Renal pelvis (tissue), 4 donors: ENCODE results near the gene PPP1R3G. TPM values are rescaled to one million over a fixed set of nuclear protein-coding genes. Genes with fewer than 3 reads are reported as not detected.
A peak's percentile ranks its signal among the peaks of the same experiment; 100 is the strongest.

Experiments
- DNase-seq: peaks from one replicate; pipeline ENCODE4 v3.0.0-alpha.2; 2013
- polyA plus RNA-seq, 3 donors: library from polyadenylated mRNA; unstranded; fragments of 120-200 nt; gene quantifications; one replicate each; pipeline ENCODE4 v1.2.1, GENCODE V29; 2013; ENCODE audit not compliant: insufficient read length in 3 of 3

PPP1R3G gene
- polyA plus RNA-seq, 3 donors: 1.7 to 2.6 (median 1.8) TPM

DNA sequence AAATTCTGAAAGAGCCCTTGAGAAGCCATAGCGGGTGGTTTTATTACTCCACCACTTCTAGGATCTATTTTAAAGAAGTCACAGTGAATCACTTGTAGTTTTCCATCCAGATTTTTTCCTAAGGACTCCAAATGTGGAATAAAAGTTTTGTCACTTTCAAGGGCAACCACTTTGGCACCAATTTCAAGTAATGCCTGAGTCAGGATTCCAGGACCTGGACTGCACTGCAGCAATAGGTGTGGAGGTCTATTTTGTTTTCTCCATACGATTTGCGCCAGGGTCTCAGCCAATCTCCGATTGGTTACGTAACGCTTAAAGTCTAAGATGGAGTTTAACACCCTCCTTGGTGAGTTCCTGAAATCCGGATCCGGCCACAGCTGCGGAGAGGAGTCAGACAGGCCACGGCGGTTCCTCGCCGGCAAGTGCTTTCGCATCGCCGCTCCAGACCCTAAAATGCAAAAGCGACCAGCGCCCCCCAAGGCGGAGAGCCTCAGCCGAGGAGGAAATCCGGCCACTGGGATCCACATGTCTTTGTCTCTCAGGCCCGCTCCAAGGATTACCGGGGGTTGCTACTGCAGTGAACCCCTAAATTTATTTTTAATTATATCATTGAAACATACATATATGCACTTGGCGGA is 18.6 kb upstream of the PPP1R3G start:
- DNase-seq: no peak

DNA sequence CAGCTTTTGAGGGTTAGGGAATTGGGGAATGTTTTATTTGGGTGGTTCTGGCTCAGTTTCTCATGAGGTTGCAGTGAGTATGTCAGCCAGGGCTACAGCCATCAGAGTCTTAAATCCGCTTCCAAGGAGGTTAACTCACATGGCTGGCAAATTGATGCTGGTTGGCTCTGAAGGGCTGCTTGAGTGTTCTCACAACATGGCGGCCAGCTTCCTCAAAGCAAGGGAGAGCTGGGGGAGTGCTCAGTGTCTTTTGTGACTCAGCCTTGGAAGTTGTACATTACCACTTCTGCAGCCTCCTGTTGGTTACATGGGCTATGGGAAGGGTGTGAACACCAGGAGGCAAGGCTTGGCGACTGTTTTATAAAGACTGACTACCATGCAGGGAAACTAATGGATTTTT is 17.8 kb upstream of the PPP1R3G start:
- DNase-seq: no peak

DNA sequence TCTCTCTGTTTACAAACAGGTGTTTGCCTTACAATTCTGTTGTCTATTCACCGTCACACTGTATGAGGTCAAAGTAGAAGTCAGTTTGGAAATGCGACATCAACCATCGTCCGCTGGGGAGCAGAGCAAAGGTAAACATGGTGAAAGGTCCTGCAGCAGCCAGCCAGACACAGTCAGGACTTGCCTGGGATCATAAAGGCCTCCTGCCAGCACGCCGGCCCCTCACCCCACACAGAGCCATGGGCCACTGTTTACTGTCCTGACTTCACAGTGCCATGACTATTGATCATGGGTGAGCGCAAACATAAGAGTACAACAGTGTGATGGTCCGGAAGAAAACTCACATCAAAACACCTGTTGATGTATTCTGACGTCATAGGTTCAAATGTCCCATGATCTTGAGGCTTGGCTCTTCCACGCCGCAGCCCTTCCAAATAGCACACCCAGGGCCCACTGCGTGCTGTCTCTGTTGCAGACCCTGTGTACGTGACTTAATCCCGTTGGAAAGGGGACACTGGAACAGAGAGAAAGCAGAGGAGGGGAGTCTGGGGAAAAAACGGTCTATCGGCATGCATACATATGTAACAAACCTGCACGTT is 16.9 kb upstream of the PPP1R3G start:
- DNase-seq: no peak

DNA sequence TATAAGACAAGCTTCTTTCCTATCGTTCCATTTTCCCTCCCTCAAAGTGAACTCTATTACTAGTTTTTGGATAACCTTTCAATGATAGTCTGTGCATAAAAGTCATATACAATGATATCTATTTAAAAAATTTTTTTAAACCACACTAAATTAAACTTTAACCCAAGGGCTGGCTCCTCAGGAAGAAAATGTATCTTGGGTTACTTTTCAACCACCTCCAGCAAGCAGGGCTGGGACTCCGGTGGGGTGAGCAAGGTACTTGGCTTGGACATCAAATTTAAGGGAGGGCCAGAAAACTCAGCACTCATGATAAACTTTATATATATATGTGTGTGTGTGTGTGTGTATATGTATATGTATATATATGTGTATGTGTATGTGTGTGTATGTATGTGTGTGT is 13.9 kb upstream of the PPP1R3G start:
- DNase-seq: no peak

DNA sequence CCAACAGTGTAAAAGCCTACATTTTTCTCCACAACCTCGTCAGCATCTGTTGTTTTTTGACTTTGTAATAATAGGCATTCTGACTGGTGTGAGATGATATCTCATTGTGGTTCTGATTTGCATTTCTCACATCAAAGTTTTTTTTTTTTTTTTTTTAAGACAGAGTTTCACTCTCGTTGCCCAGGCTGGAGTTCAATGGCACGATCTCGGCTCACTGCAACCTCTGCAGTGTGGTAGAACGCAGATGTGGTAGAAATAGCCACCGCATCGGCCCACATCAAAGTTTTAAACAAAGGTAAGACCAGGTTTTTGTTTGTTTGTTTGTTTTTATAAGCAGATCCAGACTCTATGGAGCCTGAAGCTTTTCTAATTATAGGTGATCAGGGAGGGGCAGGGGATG is 12.7 kb upstream of the PPP1R3G start:
- DNase-seq: no peak

DNA sequence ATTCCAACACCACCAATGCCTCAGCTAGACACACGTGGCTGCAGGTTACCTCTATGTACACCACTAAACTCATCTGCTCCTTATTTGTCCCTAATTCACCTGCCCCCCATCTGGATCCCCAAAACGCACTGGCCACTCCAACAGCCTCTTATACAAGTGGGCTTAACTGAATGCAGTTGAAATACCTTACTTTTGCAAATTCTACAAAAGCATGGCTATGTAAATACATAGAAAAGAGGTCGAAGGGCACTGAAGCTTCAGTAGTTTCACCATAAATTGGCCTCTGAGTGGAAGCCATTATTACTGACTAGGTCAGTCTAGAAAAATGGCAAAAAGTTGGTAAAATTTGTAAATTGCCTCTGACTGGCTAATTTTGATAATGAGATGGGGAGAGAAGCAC is 11.1 kb upstream of the PPP1R3G start:
- DNase-seq: no peak

DNA sequence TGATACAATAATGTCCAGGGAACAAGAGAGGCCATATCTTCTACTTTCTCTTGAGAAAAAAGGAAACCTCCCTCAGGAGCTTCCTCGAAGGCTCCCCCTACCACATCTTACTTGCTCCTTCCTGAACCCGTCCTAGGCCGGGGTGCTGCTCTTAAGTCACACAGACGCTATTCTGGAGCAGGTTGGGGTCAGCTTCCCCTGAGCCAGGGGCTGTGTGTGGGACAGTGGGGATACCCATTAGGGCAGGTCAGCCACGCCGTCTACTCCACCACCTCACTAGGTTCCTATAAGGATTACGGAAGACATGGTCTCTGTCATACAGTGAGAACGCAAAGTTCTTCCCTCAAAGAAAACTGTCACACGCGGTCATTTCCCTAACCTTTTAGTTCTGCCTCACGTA is 8.2 kb upstream of the PPP1R3G start:
- DNase-seq: no peak

DNA sequence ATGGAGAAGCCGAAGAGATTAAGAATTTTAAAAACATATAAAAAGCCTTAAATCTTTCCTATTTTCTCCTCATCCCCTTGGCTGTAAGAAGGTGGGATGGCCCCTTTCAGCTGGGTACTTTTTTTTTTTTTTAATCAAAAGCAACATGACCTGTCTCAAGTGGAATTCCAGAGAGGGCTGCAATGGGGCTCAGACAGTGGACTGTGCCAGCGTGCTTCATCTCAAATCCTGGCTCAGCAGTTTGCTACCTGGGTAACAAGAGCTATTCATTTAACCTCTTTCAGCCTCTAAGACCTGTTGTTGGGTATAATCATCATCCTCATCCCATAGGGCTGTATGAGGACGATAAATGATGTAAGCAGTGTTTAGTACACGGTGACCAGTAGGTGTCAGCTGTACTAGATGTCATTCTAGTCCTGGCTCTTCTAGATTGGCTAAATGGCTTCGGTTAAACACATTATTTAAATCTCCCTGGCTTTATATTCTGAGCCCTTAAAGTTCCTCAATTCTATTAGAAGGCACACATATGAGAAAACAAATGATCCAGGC is 6.9 kb upstream of the PPP1R3G start:
- no peak for DNase-seq

DNA sequence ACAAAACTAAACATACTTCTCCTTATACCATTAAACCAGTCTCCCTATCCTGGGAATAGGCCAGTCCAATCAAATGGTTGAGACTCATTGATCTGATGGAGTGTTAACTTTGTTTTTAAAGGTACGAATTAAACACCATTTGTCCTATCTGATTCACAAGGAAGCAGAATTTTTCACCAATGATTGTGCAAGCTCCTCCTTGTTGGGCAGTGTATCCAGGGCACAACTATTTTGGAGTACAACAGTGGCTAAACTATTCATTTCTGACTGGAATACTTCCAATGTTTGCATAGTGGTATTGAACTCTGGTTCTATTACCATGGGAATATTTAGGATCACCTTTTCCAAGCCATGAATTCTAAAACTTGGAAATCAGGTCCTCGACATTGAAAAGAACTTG is 5.4 kb upstream of the PPP1R3G start:
- DNase-seq: no peak

DNA sequence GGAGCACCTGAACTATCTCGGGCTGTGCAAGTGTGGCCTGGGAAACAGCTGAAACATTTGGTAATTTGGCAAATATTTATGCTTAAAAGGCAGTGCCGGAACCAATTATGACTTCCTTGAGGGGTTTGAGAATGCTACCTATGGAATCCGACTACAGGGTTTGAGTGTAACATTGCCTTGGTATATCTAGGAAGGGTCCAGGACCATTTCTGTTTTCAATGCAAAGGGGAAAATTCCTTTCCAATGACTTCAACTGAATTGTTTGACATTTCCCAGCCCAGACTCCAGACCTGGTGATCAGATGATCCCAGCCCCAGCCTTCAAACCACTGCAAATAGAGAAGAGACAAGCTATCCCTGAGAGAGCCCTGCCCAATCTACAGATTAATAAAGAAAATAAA is 4.6 kb upstream of the PPP1R3G start:
- DNase-seq: no peak

DNA sequence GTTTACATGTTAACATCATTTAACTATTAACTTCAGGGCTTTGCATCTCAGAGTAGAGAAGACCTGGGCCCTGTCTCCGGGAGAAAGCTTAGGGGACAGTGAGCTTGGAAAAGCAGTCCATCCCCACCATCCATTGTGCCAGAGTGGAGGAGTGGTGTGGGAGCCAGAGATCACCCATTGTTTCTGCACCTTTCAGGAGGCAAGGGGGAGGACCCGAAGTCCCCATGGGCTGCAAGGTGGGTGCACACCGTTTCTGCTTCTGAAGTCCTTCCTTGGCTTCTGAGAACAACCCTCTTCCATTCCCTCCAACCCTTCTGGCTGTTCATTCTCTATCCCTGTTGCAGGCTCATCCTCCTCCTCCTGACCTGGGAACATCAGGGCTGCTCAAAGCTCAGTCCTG is 4.0 kb upstream of the PPP1R3G start:
- DNase-seq: no peak

DNA sequence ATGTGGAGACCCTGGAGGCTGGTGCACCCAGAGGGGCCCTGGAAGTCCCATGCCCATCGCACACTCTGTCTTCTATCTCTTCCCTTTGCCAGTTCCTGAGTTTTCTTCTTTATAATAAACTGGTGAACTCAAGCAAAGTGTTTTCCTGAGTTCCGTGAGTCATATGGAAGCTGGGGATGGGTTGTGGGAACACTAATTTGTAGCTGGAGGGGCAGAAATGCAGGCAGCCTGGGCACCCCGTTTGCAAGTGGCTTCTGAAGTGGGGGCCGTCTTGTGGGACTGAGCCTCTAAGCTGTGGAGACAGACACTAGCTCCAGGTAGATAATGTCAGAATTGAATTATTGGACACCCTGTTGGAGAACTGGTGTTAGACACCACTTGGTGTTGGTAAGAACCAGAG is 3.2 kb upstream of the PPP1R3G start:
- no peak for DNase-seq

DNA sequence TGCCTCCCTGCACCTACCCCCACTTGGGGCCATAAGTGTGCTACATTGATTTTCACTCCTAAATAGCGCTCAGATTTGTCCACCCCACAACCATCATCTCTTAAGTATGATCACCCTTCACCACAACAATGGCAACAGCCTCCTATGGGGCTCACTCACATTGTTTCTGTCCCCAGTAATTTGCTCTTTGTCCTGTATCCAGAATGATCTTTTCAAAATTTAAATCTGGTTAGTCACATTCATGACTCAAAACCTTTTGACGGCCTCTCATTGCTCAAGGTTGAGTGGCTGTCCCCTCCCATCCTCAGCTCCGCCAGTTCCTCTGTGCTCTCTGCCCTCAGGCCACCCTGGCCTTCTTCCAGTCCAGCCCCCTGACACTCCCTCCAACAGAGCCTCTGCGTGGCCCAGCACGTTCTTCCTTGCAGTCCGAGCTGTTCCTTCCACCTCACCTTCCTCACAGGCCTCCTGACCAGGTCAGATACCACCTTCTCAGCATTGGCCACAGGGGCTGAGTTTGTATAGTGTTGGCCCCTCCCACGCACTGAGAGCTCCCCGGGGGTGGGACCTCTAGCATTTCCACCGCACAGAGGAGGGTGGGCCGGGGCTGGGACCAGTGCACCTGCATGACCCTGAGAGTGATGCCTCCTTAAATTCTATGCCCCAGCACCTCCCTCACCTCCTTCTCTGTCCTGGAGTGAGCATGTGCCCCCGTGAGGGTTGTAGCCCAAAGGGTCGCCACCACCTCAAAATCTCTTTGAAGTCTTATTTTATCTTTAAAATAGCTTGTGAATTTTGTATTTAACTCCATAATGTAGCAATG is 2.4 kb upstream of the PPP1R3G start:
- DNase-seq: no peak

DNA sequence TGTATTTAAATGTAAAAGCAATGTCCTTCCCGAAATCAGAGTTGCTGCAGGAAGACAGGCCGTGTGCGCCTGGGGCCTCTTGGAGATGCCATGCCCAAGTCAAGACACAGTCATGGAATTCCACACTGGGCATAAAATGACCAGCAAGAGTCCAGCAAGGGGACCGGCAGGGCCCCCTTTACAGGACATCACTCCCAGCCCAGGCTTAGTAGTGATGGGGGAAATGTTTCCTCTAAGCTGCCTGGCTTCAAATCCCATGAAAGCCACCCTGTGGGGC is 1.9 kb upstream of the PPP1R3G start:
- DNase-seq: no peak

DNA sequence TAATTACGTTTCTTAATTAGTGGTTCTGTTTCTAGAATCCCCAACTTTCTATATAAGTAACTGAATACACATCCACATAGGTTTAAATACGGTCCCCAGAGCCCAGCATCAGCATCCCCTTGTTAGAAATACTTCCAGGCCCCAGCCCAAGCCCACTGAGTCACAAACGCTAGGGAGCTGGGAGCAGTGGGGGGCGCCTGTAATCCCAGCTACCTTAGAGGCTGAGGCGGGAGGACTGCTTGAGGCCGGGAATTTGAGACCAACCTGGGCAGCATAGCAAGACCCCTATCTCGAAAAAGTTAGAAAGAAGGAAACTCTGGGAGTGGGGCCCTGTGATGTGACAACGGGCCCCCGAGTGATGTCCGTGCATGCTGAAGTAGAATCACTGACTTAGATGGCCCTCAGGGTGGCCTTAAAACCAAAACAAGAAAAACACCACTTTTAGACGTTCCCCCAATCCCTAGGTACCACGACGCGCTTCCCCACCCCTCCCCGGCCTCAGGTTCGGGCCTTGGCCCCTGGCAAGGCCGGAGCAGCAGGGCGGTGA is 1.3 kb upstream of the PPP1R3G start:
- DNase-seq: no peak

DNA sequence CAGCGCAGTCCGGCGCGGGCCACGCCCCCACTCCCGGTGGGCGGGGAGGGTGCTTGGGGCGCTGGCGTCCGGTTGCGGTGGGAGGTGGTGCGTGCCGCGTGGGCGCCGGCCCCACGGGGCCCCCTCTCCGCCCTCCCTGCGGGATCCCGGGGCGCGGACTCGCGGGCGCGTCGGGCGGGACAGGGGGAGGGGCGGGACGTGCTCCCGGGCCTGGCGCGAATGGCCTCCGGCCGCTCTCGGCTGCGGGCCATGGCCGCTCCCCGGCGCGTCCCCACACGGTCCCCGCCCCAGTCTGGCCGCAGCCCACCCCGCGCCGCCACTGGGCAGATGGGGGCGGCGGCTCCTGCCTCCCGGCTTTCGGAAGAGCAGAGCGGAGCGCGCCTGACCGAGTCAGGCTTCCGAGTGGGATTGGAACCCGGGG is 771 bp upstream of the PPP1R3G start:
- DNase-seq: peak; percentile 28

DNA sequence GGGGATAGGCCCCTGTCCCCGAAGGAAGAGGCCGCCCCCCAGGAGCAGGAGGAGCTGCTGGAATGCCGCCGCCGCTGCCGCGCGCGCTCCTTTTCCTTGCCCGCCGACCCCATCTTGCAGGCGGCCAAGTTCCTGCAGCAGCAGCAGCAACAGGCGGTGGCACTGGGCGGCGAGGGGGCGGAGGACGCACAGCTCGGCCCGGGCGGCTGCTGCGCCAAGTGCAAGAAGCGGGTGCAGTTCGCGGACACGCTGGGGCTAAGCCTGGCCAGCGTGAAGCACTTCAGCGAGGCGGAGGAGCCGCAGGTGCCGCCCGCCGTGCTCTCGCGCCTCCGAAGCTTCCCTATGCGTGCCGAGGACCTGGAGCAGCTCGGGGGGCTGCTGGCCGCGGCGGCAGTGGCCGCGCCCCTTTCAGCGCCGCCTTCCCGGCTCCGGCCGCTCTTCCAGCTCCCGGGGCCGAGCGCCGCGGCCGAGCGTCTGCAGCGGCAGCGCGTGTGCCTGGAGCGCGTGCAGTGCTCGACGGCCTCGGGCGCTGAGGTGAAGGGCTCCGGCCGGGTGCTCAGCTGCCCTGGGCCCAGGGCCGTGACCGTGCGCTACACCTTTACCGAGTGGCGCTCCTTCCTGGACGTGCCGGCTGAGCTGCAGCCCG is 630 bp downstream of the PPP1R3G start:
- peak; percentile 46 for DNase-seq

DNA sequence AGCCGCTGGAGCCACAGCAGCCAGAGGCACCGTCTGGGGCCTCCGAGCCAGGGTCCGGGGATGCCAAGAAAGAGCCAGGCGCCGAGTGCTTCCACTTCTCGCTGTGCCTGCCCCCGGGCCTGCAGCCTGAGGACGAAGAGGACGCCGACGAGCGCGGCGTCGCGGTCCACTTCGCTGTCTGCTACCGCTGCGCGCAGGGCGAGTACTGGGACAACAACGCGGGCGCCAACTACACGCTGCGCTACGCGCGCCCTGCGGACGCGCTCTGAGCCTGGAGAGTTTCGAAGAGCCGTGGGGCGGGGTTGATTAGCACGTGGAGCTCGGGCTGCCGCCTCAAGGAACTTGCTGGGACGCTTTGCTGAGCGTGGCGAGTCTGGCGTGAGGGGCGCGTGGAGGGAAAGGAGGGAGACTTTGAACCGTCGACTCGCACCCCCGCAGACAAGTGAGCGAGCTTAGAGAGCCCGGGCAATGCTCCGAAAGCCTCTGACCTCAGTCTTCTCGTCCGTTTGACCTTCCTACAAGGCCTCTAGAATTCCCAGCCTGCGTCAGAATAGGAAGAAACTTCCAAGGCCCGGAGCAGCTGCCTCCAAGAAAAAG is 1.3 kb downstream of the PPP1R3G start:
- DNase-seq: no peak

DNA sequence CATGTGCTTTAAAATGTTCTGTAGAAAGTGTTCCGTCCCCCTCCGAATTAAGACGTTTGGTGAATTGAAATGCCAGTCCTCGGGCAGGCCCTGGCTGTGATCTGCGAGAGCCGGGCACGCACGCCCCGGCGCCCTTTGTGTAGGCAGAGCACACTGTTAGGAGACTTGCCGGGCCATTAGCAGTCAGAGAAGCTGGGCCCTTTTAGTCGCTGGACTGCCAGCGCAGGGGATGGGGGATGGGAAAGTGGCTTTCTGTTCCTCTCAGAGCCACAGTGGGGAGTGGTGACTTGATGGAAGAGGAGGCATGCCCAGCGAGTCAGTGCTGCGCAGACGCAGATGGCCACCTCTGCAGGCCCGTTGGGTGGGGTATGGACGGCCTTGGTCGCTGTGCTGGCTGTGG is 2.2 kb downstream of the PPP1R3G start:
- no peak for DNase-seq

DNA sequence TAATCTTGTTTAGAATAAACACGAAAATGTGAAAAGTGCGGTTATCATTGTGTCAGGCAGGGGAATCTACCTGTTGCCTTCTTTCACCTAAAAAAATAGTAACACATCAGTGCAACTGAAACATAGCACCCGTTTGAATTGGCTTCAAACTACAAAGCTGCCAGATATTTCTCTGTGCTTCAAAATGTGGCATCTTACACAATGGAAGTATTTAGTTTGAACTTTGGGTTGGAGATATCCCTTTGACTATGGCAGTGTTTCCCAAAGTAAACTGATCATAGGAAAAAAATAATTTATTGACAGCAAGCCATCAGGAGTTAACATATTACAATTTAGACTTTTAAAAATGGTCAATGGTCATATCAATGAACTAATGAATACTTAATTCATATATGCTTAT is 3.6 kb downstream of the PPP1R3G start:
- no peak for DNase-seq

DNA sequence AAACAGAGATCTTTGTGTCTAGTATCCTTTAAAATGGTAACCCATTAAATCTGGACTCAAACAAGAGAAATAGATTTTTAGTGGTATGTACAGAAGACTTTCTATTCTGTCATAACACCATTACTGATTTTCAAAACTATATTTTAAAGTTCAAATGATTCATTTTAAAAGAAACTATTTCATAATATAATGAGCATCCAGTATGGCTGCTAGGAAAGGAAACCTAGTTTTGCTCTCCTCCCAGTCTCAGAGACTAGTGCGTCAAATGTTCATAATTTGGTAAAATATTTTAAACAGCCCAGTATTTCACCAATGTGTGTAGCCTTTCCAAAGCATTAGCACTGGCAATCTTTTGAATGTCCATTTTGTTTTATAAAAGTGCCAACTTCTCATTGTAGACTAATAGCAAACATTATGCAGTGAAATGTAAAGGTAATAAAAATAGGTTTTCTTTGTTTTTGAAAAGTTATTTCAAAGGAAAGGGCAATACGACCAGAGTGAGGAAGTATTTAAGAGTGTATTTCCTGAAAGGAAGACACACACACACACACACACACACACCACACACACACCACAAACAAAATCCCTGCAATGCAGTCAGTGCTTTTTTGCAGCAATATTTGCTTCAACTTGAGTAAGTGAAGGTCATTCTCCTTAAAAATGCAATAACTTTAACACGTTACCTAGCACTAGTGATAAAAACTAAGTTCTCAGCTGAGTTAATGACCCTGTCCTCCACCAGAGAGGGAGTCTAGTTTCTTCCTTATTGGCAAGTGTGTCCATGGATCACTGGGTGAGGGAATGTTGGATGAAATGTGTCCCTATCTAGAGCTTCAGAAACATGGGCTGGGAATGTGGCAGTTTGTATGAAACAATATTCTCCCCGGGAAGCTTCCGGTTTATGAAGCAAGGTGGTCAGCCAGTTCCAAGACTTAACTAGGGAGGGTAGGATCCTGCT is 4.6 kb downstream of the PPP1R3G start:
- peak; percentile 59 for DNase-seq
